Tibial nerve (tissue), 3 donors: Measurements from ENCODE around the gene SCAI.

Source experiments
- POLR2A ChIP-seq, 2 donors: fragments of 450-650 bp; IDR thresholded peaks; one replicate each; pipeline ENCODE4 v1.6.1; 2017; ENCODE audit warnings: antibody characterized with exemption in 2 of 2, mild to moderate bottlenecking in 2 of 2, moderate library complexity in 2 of 2
- TF ChIP-seq, protein P1 (sequence below), 5 experiments: fragments of 200-600 bp in 3 of 5; fragments of 450-650 bp in 2 of 5; sonication (generic) in 3 of 5; IDR thresholded peaks; one replicate each; pipeline ENCODE4 v1.5.1; 2016 to 2019; ENCODE audit warnings: antibody characterized with exemption in 5 of 5, mild to moderate bottlenecking in 3 of 5, moderate library complexity in 2 of 5

DNA sequence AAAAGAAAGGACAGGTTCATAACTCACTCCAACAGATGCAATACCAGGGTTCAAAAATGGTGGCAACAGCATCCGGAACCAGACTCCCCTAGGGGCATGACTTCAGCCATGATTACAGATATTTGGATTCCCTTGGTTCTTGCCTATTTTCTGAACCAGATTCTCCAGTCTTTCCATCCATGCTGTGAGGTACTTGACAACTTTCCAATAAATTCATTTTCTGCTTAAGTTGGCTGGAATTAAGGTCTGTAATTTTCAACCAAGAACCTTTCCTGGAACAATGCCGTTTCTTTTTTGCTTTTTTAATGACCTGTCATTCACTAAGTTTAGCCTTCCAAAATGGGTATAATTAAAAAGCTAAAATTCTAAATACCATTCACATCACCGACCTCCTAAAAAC is 52.2 kb downstream of the SCAI start:
- TF ChIP-seq POLR2A (IDR thresholded peaks at IDR 0.05) = no peak
- TF ChIP-seq, protein P1, sequence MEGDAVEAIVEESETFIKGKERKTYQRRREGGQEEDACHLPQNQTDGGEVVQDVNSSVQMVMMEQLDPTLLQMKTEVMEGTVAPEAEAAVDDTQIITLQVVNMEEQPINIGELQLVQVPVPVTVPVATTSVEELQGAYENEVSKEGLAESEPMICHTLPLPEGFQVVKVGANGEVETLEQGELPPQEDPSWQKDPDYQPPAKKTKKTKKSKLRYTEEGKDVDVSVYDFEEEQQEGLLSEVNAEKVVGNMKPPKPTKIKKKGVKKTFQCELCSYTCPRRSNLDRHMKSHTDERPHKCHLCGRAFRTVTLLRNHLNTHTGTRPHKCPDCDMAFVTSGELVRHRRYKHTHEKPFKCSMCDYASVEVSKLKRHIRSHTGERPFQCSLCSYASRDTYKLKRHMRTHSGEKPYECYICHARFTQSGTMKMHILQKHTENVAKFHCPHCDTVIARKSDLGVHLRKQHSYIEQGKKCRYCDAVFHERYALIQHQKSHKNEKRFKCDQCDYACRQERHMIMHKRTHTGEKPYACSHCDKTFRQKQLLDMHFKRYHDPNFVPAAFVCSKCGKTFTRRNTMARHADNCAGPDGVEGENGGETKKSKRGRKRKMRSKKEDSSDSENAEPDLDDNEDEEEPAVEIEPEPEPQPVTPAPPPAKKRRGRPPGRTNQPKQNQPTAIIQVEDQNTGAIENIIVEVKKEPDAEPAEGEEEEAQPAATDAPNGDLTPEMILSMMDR (IDR thresholded peaks at IDR 0.05) = no peak
